ENCODE data around the gene DHX58. TPM values are rescaled to one million over a fixed set of nuclear protein-coding genes. Genes with fewer than 3 reads are reported as not detected.

DHX58 gene
- total and polyA plus RNA-seq, 2 donors (not counting 1 experiment from before 2014, with no cell fraction given) = 39.7 to 57.6 TPM

DNA sequence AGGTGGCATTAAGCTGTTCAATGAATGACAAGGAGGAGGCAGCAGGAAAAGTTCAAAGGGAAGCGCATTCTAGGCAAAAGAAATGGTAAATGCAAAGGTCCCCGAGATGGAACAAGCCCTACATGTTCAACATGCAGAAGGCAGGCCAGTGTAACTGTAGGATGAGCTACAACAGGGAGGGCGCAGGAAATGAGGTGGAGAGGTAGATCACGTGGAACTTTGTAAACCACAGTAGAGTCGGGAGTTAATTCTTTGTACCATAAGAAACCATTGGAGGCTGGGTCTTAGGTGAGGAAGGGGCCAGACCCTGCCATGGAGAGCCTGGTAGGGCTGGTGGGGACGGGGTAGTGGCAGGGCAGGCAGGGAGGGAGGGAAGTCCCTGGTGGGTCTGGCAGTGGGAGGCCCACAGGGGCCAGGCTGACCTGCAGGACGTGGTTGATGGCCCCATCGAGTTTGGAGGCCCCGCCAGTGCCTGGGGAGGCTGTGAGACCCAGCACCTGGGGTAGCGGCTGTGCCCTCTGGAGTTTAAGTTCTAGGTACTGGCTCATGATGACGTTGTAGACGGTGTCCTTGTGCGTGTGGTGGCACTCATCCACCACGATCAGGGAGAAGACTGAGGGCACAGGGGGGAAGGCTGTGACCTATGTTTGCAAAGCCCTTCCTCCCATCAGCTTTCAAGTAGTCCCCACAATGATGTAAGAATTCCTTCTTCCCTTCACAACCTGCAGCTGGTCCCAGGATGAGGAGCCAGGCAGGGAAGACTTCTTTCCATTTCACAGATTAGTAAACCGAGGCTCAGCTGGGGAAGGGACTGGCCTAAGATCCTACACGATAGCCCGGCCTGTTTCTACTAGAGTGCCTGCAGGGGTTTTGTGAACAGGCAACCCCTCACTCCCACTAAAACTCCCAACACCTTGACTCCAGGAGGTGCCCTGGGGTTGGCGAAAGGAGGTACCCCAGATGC is 1.9 kb downstream of the DHX58 start:
- ChIA-PET POLR2A (interaction anchor here (0.7 kb wide), 1 partner anchor 500 kb away, joined by 3 read pairs; no protein-coding TSS in a partner anchor), CTCF (interaction anchor here (0.6 to 6.9 kb wide), 10 partner anchors 14 to 349 kb away, joined by 3 to 115 read pairs (median 4); partner anchors contain the start of genes CNP, KCNH4 and NKIRAS2)
- Histone ChIP-seq H2AFZ (ENCODE audit: insufficient read depth, low read depth, low read length, poor library complexity, severe bottlenecking) (no peak overlapping the region), H3K4me1 (ENCODE audit: control insufficient read depth in 2 of 2, insufficient read depth in 2 of 2, low read length in 2 of 2) (peaks cover 34 to 48% of the 10 kb centered on the region in 2 donors), H3K4me2 (replicated peaks; ENCODE audit: low read depth, low read length, poor library complexity, severe bottlenecking) (peak overlapping the region; percentile 92), H4K20me1 (ENCODE audit: control insufficient read depth, insufficient read depth, low read length, poor library complexity, severe bottlenecking) (no peaks in the 10 kb centered on the region), H3K9ac (ENCODE audit: low read length) (no peak overlapping the region), H3K36me3 (replicated peaks in 1 of 2; ENCODE audit: control extremely low read depth in 1 of 2, control insufficient read depth in 1 of 2, extremely low read depth in 1 of 2, insufficient read depth in 2 of 2, low read length in 1 of 2) (peaks cover 0 to 28% of the 10 kb centered on the region in 2 experiments), H3K27ac (ENCODE audit: low read length in 2 of 2) (peak overlapping the region in 1 of 2 donors; percentile 6), H3K9me3 (ENCODE audit: control extremely low read depth in 1 of 3, control insufficient read depth in 2 of 3, insufficient read depth in 1 of 3, low read length in 2 of 3) (peaks cover 0 to 4% (median 0%) of the 10 kb centered on the region in 3 donors), H3K27me3 (replicated peaks in 1 of 4; ENCODE audit: control extremely low read depth in 1 of 4, control insufficient read depth in 3 of 4, insufficient read depth in 4 of 4, low read length in 3 of 4) (no peaks in the 10 kb centered on the region), H3K4me3 (ENCODE audit: control extremely low read depth in 1 of 5, extremely low read depth in 1 of 5, insufficient read depth in 1 of 5, low read depth in 2 of 5, low read length in 4 of 5) (no peak overlapping the region), H3K79me2 (ENCODE audit: control insufficient read depth, insufficient read depth, low read length) (peaks cover 14% of the 10 kb centered on the region)
- no peaks in the 10 kb centered on the region for H3K9me3 Mint-ChIP-seq (ENCODE audit: insufficient read depth)
- 91% methylated on average over 14 of the region's 18 CpGs for WGBS (ENCODE audit: insufficient coverage)
- intact Hi-C loops (cut with micrococcal nuclease) = loop anchor here (10.0 kb wide), 1 partner anchor 274 kb away; the partner anchor contains the start of gene STAT3
- no peaks in the 10 kb centered on the region for H3K27me3 Mint-ChIP-seq
- H3K4me1 Mint-ChIP-seq = peaks cover 51% of the 10 kb centered on the region
- H3K4me3 Mint-ChIP-seq = peak overlapping the region; percentile 61
- ATAC-seq (ENCODE audit: low read depth) (no peak), DNase-seq (peak; percentile 4)
- TF ChIP-seq, protein P1, sequence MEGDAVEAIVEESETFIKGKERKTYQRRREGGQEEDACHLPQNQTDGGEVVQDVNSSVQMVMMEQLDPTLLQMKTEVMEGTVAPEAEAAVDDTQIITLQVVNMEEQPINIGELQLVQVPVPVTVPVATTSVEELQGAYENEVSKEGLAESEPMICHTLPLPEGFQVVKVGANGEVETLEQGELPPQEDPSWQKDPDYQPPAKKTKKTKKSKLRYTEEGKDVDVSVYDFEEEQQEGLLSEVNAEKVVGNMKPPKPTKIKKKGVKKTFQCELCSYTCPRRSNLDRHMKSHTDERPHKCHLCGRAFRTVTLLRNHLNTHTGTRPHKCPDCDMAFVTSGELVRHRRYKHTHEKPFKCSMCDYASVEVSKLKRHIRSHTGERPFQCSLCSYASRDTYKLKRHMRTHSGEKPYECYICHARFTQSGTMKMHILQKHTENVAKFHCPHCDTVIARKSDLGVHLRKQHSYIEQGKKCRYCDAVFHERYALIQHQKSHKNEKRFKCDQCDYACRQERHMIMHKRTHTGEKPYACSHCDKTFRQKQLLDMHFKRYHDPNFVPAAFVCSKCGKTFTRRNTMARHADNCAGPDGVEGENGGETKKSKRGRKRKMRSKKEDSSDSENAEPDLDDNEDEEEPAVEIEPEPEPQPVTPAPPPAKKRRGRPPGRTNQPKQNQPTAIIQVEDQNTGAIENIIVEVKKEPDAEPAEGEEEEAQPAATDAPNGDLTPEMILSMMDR (IDR thresholded peaks at IDR 0.05) = no peak
- no peak for TF ChIP-seq EZH2 (IDR thresholded peaks at IDR 0.05; ENCODE audit: borderline replicate concordance, insufficient read depth, low read depth, low read length, poor library complexity, severe bottlenecking)
- peak overlapping the region; percentile 79 for H3K27ac Mint-ChIP-seq
